GM20431 (cell line): ENCODE data around the gene ADCY1.

Experiments used
- in situ Hi-C: fragments of 300-500 bp; cut with MseI, MboI; formaldehyde crosslinking; loops from one replicate; pipeline ENCODE4 v1.15.0; 2020; ENCODE audit warnings: low sequenced_read_pairs; ENCODE audit not compliant: unreplicated experiment

Gene ADCY1

GRCh38 chr7:45701701-45702510 lies 127.7 kb downstream of the ADCY1 start:
- in situ Hi-C loops, result no loop called here

- in situ Hi-C loops, result no loop called here
Observed at GRCh38 chr7:45702751-45703150, 128.6 kb downstream of the ADCY1 start.

- in situ Hi-C loops, result no loop called here
Observed at GRCh38 chr7:45703373-45703821, 129.2 kb downstream of the ADCY1 start.

- in situ Hi-C loops, result no loop called here
Observed at GRCh38 chr7:45703911-45704682, 129.9 kb downstream of the ADCY1 start.

GRCh38 chr7:45704683-45705016 lies 130.5 kb downstream of the ADCY1 start:
- in situ Hi-C loops, result no loop called here

GRCh38 chr7:45708046-45708950 lies 134.1 kb downstream of the ADCY1 start:
- in situ Hi-C loops, result no loop called here

- in situ Hi-C loops, result no loop called here
Observed at GRCh38 chr7:45709168-45710042, 135.2 kb downstream of the ADCY1 start.

- in situ Hi-C loops, result no loop called here
Observed at GRCh38 chr7:45710271-45711160, 136.3 kb downstream of the ADCY1 start.

- in situ Hi-C loops, result no loop called here
Observed at GRCh38 chr7:45711161-45711490, 137.0 kb downstream of the ADCY1 start.

- in situ Hi-C loops, result no loop called here
Observed at GRCh38 chr7:45712057-45712689, 138.0 kb downstream of the ADCY1 start.

- in situ Hi-C loops, result no loop called here
Observed at GRCh38 chr7:45712872-45713668, 138.9 kb downstream of the ADCY1 start.

GRCh38 chr7:45713669-45714520 lies 139.7 kb downstream of the ADCY1 start:
- in situ Hi-C loops, result no loop called here

GRCh38 chr7:45714521-45714820 lies 140.3 kb downstream of the ADCY1 start:
- in situ Hi-C loops, result no loop called here

- in situ Hi-C loops, result no loop called here
Observed at GRCh38 chr7:45715471-45716352, 141.5 kb downstream of the ADCY1 start.

- in situ Hi-C loops, result no loop called here
Observed at GRCh38 chr7:45716380-45717203, 142.4 kb downstream of the ADCY1 start.
